ENCODE results near the gene PLEKHG4B.

- TF ChIP-seq EP300 (conservative IDR thresholded peaks at IDR 0.05; ENCODE audit: poor library complexity, severe bottlenecking): no peak
- TF ChIP-seq CTCF (IDR thresholded peaks at IDR 0.05; ENCODE audit: poor library complexity, severe bottlenecking): no peak
- no peak for TF ChIP-seq EZH2 (IDR thresholded peaks at IDR 0.05; ENCODE audit: borderline replicate concordance, insufficient read depth, low read length, poor library complexity, severe bottlenecking)
- TF ChIP-seq POLR2AphosphoS5 (IDR thresholded peaks at IDR 0.05): no peak
- TF ChIP-seq SMC3 (conservative IDR thresholded peaks at IDR 0.05; ENCODE audit: poor library complexity): no peak
- TF ChIP-seq REST (IDR thresholded peaks at IDR 0.05; ENCODE audit: borderline replicate concordance): no peak
These were observed 71.9 kb downstream of the PLEKHG4B start for GRCh38 chr5:163841-164240.
